ENCODE results near the gene TWIST2.

Gene TWIST2

DNA sequence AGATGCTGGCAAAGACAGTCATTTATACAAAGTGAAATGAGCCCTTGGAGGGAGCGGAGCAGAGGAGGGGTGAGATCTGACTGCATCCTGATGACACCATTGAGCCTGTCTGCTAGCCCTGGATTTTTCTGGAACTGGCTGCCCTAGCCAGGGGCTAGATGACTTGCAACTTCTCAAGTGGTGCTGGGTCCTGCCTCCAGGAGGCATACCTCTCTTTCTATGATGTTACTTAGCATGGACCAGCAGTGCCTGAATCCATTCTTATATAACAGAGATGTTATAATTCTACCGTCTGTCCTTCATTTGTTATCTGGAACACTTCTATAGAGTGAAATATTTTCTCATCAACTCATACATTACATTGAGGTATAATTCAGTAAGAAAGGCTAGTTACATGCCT is 8.5 kb upstream of the TWIST2 start:
- no peak for DNase-seq

- DNase-seq = no peak
Observed at GRCh38 chr2:238841542-238842164, 6.2 kb upstream of the TWIST2 start.

DNA sequence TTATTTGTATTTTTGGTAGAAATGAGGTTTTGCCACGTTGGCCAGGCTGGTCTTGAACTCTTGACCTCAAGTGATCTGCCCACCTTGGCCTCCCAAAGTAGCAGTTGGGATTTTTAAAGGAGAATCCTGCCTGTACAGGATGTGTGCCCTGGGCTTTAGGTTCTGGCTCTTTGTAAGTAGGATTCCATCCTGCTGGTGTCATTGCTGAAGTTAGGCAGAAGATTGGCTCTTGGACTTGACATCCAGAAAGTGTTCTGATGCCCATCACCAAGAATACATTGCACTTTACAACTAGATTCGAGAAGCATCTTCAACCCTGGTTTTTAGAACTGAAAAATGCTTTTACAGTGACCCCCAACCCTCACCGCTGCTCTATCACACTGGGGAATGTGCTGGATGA is 4.4 kb upstream of the TWIST2 start:
- DNase-seq = no peak

DNA sequence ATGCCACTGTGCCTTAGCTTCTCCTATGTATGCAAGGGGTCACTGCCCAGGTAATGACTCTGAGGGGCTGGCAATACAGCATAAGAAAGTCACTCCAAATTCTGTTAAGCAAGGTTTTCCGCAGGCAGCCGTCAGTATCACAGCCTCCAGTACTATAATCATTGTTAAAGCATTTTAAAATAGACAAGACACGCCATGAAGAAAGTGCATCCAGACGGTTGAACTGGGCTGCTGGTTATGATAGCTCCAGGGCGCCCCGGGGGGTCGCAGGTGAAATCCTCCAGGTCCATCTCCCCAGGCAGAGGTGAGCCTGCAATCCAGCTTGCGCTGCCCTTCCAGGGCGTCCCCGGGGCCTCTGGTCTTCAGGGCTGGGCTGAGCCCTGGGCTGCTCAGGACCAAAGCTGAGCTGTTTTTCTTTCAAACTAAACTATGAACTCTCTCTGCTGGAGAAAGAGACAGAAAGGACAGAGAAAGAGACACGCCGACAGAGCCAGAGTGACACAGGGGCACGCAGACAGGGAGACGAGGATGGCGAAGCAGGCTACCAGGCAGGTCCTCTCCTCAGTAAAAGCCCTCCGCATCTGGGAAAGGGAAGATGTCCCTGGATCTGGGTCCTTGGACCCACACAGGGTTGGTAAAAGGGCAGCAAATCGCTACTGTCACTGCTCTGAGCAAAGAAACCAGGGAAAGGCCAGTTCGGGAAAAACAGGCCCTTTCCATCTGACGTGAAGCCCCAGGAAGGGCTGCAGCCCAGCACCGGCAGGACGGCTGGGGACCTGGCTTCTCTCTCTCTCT is 2.1 kb upstream of the TWIST2 start:
- no peak for DNase-seq

- no peak for DNase-seq
Observed at GRCh38 chr2:238846378-238846627, 1.6 kb upstream of the TWIST2 start.

GRCh38 chr2:238846628-238847418 is 1.1 kb upstream of the TWIST2 start:
- DNase-seq = no peak

DNA sequence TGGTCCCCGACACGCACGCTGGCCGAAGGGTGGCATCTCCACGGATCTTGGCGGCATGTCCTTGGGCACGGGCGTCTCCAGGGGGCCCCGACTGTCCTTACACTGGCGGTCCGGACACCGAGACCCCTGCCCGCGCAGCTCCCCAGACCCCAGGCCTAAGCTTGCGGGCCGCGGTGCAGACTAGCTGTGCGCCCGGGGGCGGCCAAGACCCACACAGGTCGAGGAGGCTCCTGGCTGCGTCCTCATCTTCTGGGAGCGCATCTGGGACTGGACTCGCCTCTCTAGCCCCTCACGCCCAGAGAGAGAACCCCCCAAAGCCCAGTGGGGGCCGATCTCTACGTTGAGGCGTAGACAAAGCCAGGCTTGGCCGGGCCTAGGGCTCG is 475 bp upstream of the TWIST2 start:
- DNase-seq = no peak

- no peak for DNase-seq
Observed at GRCh38 chr2:238848691-238848975, 748 bp downstream of the TWIST2 start.

DNA sequence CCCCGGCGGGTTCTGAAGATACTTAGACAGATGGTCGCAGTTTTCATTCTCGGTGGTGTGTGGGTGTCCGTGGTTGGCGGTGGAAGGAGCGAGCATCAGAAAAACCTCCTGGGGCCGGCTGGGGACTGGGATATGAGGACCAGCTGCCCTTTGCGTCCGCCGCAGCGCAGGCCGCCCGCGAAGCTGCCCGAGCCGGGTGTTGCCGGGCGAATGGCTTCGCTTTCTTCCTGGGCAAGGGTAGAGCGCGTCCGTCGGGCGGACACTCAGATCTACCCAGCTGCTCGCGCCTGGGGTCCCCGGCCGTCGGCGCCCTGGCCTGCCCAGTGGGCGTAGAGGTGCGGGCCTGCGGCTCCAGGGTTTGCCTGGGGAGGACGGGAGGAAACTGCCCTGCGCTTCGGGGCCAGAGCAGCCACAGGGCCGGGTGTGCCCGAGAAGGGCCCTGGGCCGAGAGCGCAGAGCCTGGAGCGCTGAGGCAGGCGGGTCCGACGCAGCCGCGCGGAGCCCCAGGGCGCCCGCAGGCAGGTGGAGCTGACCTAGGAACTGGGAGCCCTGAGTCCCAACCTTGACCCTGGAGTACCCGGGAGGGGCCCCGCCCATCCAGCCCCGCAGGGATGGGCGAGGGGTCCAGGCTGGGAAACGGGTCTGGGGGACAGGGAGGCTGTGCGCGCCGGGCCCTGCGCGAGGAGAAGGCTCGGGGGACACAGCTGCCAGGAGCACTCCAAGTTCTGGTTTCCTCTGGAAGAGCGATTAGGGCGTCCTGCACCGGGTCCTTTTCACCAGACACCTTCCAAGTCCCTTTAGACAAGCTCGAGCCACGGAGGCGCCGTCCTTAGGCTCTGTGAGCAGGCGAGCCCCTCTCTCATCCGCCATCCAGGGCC is 1.3 kb downstream of the TWIST2 start:
- no peak for DNase-seq

GRCh38 chr2:238850091-238850490 is 2.2 kb downstream of the TWIST2 start:
- no peak for DNase-seq

- no peak for DNase-seq
Observed at GRCh38 chr2:238851026-238851425, 3.1 kb downstream of the TWIST2 start.

DNA sequence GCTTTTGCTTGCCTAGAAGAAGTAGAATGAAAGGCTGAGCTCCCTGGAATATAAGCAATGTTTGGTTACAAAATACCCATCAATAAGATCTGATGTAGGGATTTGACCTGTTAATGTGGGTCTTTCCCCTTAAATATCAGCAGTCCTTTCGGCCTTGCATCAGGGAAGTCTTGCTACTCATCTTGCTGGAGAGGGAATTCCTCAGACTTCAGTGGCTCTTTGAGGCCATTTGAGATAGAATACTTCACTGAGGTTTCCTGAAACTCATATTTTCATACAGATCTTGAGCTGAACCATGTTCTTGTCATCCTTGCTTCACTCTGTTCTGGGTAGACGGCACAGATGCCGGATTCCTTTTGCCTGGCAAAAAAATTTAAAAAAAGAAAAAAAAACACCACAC is 3.9 kb downstream of the TWIST2 start:
- DNase-seq = no peak

DNA sequence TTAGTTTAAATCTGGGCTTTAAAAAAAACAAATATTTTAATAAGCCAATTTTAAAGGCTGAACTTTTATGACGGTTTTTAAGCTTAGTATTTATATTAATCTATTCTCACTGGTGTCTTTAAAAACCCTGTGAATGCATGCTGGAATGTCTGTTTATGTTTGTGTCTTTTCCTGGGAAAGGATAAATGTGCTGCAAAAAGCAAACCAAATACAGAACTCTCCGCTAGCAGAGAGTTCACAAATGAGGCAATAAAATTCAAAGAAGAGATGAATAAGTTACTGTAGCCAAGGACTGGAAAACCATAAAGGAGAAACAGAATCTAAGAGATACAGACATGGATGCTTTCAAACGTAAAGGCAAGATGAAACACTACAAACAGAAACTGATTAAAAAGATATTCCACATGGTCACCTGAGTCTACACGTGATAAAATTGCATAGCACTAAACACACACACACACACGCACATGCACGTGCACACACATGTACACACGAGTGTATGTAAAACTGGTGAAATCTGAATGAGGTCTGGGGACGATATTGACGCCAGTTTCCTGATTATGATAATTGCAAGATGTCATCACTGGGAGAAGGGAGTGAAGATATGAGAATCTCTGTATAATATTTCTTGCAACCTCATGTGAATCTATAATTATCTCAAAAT is 4.5 kb downstream of the TWIST2 start:
- no peak for DNase-seq

DNA sequence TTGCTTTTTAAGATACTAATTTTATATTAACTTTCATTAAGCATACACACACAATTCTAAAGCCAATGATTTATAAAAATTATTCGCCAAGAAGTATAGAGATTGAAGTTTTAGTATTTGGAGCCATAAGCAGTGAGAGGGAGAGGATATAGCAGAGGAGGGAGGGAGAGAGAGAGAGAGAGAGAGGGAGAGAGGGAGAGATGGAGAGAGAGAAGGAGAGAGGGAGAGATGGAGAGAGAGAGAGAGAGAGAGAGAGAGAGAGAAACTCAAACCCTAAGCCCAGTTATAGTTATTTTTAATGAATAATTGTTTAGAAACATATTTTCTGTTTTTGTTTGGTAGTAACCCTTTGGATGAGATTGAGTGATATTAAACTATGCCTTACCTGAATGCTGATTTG is 5.3 kb downstream of the TWIST2 start:
- no peak for DNase-seq

DNA sequence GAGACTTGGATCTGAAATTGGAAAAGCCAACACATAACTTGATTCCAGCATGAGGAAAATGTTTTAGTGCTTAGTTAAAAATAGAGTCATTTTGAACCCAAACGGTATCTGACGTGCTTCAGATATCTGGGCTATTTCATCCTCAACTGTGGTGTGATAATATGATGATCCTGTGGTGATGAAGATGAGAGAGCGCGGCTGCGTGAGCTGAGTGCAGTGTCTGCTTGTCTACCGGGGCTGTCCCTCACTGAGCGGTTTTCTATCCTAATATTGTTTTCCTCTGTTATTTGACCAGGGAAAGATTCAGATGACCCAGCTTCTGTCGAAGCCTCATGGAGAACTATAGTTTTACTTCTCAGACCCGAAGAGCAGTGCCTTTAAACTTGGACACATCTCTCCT is 5.8 kb downstream of the TWIST2 start:
- DNase-seq = no peak

DNA sequence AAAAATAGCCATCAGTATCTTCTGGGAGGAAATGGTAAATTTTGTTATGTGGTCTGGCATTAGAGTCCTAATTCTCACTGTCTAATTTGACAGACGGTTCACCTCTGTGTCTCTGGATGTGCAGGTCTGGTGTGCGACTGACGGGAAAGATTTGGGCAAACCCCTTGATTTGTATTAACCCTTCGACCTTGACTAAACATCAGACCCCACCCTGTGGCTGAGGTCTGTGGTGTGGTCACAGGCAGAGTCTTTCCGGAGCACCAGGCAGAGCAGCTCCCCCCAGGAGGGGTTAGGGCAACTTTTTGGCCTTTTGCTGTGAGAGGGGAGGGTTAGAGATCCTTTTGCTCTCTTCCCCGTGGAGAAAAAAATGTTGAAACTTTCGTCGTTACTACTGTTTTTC is 6.4 kb downstream of the TWIST2 start:
- no peak for DNase-seq

- no peak for DNase-seq
Observed at GRCh38 chr2:238854699-238855229, 6.9 kb downstream of the TWIST2 start.

GRCh38 chr2:238855299-238855698 is 7.4 kb downstream of the TWIST2 start:
- no peak for DNase-seq

- DNase-seq = no peak
Observed at GRCh38 chr2:238855891-238856580, 8.2 kb downstream of the TWIST2 start.

DNA sequence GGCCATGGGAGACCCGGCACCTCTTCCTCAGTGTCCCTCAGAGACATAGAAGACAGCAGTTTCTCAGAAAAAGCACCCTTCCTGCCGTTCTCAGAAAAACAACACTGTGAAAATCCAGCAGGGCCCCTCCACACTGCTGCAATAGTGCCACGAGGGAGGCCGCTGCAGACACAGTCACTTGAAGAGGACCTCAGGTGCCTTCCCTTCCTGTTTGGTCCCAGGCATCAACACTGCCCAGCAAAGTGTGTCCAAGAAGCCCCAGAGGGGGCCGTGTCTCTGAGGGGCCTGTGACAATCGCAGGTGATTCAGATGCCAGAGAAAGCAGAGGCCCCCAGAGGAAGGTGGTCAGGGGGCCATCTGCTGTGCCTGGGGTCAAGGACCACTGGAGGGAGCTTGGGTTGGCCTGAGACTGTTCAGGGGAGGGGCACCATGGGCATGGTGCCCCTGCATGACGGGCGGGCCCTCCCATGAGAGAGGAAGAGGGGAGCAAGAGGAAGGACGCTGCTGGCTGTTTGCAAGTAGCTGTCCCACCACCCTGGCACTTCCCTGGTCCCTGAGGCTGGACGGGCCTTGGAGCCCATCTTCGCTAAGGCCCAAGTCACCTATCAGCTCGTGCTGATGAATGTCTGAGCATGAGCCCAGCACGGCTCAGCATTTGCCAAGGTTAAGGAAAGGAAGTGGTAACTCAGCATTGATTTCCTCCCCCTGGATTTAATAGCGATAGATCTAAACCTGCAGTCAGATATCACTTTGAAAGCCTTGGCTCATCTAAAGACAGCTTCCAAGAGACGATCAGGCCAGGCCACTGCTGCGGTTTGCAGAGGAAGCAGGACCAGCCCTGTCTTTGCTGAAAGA is 9.1 kb downstream of the TWIST2 start:
- no peak for DNase-seq

GRCh38 chr2:238857959-238858358 is 10.1 kb downstream of the TWIST2 start:
- DNase-seq = no peak

Measured in COR-L47 (cell line).